GM23248 (cell line): Measurements from ENCODE around the gene INPP4A. TPM values are rescaled to one million over a fixed set of nuclear protein-coding genes. Genes with fewer than 3 reads are reported as not detected.

ENCODE experiments used
- DNase-seq: peaks from one replicate; pipeline ENCODE4 v3.0.0-alpha.2; 2015
- H2AFZ ChIP-seq: fragments of 200-600 bp; sonication (generic); 2 replicates; pipeline ENCODE4 v1.6.1; 2016; ENCODE audit warnings: antibody characterized with exemption
- H3F3A ChIP-seq: fragments of 200-600 bp; sonication (generic); 2 replicates; pipeline ENCODE4 v1.6.1; 2016; ENCODE audit warnings: mild to moderate bottlenecking, antibody characterized with exemption, mixed run types; ENCODE audit not compliant: insufficient read depth
- H3K27ac ChIP-seq: fragments of 200-600 bp; sonication (generic); 2 replicates; pipeline ENCODE4 v1.5.1; 2016; ENCODE audit warnings: mild to moderate bottlenecking
- H3K27me3 ChIP-seq: fragments of 200-600 bp; sonication (generic); replicated peaks from 2 replicates; pipeline ENCODE4 v1.6.1; 2016; ENCODE audit warnings: mild to moderate bottlenecking; ENCODE audit not compliant: insufficient read depth
- H3K36me3 ChIP-seq: fragments of 200-600 bp; sonication (generic); 2 replicates; pipeline ENCODE4 v1.6.1; 2016; ENCODE audit warnings: low read depth, mild to moderate bottlenecking
- H3K4me1 ChIP-seq: fragments of 200-600 bp; sonication (generic); 2 replicates; pipeline ENCODE4 v1.6.1; 2016; ENCODE audit warnings: mild to moderate bottlenecking; ENCODE audit not compliant: insufficient read depth
- H3K4me2 ChIP-seq: fragments of 200-600 bp; sonication (generic); one replicate; pipeline ENCODE4 v1.6.1; 2016; ENCODE audit warnings: mild to moderate bottlenecking; ENCODE audit not compliant: unreplicated experiment
- H3K4me3 ChIP-seq: fragments of 200-600 bp; sonication (generic); 2 replicates; pipeline ENCODE4 v1.5.1; 2016; ENCODE audit warnings: mild to moderate bottlenecking
- H3K79me2 ChIP-seq: fragments of 200-600 bp; sonication (generic); 2 replicates; pipeline ENCODE4 v1.6.1; 2016; ENCODE audit warnings: mild to moderate bottlenecking; ENCODE audit not compliant: insufficient read depth
- H3K9ac ChIP-seq: fragments of 200-600 bp; sonication (generic); 2 replicates; pipeline ENCODE4 v1.6.1; 2016; ENCODE audit warnings: mild to moderate bottlenecking
- H3K9me2 ChIP-seq: fragments of 200-600 bp; sonication (generic); 2 replicates; pipeline ENCODE4 v1.6.1; 2016; ENCODE audit warnings: mixed run types, mild to moderate bottlenecking, moderate library complexity; ENCODE audit not compliant: insufficient read depth
- H3K9me3 ChIP-seq: fragments of 200-600 bp; sonication (generic); one replicate; pipeline ENCODE4 v1.6.1; 2017; ENCODE audit warnings: low read depth
- H4K20me1 ChIP-seq: fragments of 200-600 bp; sonication (generic); 2 replicates; pipeline ENCODE4 v1.6.0; 2016; ENCODE audit not compliant: insufficient read depth
- EZH2 ChIP-seq: fragments of 200-600 bp; sonication (generic); IDR thresholded peaks from 2 replicates; pipeline ENCODE4 v1.6.1; 2018; ENCODE audit warnings: antibody characterized with exemption, mild to moderate bottlenecking; ENCODE audit not compliant: insufficient read depth, poor library complexity, severe bottlenecking
- EZH2phosphoT487 ChIP-seq: fragments of 200-600 bp; sonication (generic); IDR thresholded peaks from 2 replicates; pipeline ENCODE4 v1.6.1; 2018; ENCODE audit warnings: antibody characterized with exemption, moderate library complexity, mild to moderate bottlenecking, low read depth; ENCODE audit not compliant: insufficient read depth
- WGBS, 2 experiments: methylation state at CpG; one replicate each; pipeline ENCODE4 v1.1.6; 2015 to 2017; ENCODE audit warnings: low lambda C conversion rate in 2 of 2, low coverage in 1 of 2; ENCODE audit errors: missing lambda C conversion rate in 2 of 2; 5-methylcytosine and 5-hydroxymethylcytosine counted together
- in situ Hi-C: fragments of 300-500 bp; cut with MboI; formaldehyde crosslinking; loops from 2 replicates; pipeline ENCODE4 v1.15.0; 2020
- polyA plus RNA-seq: library from polyadenylated mRNA; unstranded; fragments of >200 nt; fragmentation: Nextera tagmentation; extraction: Ambion mirVana; gene quantifications from 2 replicates; pipeline ENCODE4 v1.2.1, GENCODE V29; 2016
- total RNA-seq: library from RNA; depleted of rRNA; stranded (reverse); fragments of >200 nt; shearing (Covaris generic); gene quantifications from 2 replicates; pipeline ENCODE4 v1.2.3, GENCODE V29; 2014

INPP4A gene
- total and polyA plus RNA-seq, 2 experiments from 2014 or later: 9.5 to 16.0 TPM

DNA sequence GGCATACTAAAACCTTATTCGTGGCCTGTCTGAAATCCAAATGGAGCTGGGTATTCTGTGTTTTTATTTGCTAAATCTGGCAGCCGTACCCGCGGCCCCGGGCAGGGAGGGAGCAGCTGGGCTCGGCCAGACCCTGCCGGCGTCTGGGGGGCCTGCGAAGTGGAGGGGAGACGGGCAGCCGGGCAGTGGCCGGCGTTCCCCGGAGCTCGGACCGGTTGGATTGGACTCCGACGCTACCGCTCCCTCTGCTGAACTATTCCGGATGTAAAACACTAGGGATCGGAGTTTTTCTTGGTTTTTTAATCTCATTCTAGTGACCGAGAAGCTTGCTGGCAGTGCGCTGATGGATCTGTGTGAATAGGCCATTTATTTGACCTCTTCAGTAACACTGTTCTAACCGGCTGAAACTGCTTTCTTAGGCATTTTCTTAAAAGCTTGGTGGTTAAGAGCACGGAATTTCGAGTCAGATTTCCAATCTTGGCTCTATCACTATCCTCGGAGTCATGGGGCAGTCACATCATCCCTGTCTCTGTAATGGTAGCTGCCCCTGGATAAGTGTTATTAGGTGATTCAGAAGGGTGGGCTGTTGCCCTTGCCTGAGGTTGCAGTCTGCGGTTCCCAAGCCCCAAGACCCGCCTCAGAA, 164.4 kb downstream of the INPP4A start:
- peaks cover 93% of the 10 kb centered on the region for H3K79me2 ChIP-seq

GRCh38 chr2:98614024-98614739, 169.5 kb downstream of the INPP4A start:
- Histone ChIP-seq H3K4me1 (peaks cover 16% of the 10 kb centered on the region), H3K9ac (no peak overlapping the region), H3K79me2 (peaks cover 44% of the 10 kb centered on the region), H3K27ac (no peak overlapping the region), H3K9me2 (no peaks in the 10 kb centered on the region), H3K4me3 (no peak overlapping the region), H4K20me1 (no peaks in the 10 kb centered on the region), H3K36me3 (peaks cover 44% of the 10 kb centered on the region), H3K27me3 (no peaks in the 10 kb centered on the region), H3K9me3 (no peaks in the 10 kb centered on the region), H3F3A (peaks cover 2% of the 10 kb centered on the region; the same call in 1 of the 2 replicates), H2AFZ (no peak overlapping the region), H3K4me2 (no peak overlapping the region)
- no peak for DNase-seq
- in situ Hi-C loops: no loop called here
- 91 to 92% methylated on average over 9 of the region's 9 CpGs for WGBS, 2 experiments
- TF ChIP-seq EZH2 (no peak), EZH2phosphoT487 (no peak)

More for the DNA sequence above, 164.4 kb downstream of the INPP4A start:
- in situ Hi-C loops: loop anchor here (10.0 kb wide), 1 partner anchor 194 kb away; no protein-coding TSS in a partner anchor
- H3K36me3 ChIP-seq: peaks cover 18% of the 10 kb centered on the region
- H2AFZ ChIP-seq: peak overlapping the region; percentile 97
- no peaks in the 10 kb centered on the region for H3K9me2 ChIP-seq
- H3K27ac ChIP-seq: peak overlapping the region; percentile 93
- H3K9ac ChIP-seq: peak overlapping the region; percentile 99
- no peaks in the 10 kb centered on the region for H3F3A ChIP-seq
- peaks cover 27% of the 10 kb centered on the region for H3K4me1 ChIP-seq
- peak overlapping the region; percentile 87 for H3K4me3 ChIP-seq
- H3K9me3 ChIP-seq: no peaks in the 10 kb centered on the region
- DNase-seq: peak; percentile 78
- H3K4me2 ChIP-seq: peak overlapping the region; percentile 99
- WGBS, 2 experiments: 1 to 2% methylated on average over 29 of the region's 29 CpGs
- no peaks in the 10 kb centered on the region for H4K20me1 ChIP-seq
- no peaks in the 10 kb centered on the region for H3K27me3 ChIP-seq
- TF ChIP-seq EZH2phosphoT487: no peak
- TF ChIP-seq EZH2: no peak

DNA sequence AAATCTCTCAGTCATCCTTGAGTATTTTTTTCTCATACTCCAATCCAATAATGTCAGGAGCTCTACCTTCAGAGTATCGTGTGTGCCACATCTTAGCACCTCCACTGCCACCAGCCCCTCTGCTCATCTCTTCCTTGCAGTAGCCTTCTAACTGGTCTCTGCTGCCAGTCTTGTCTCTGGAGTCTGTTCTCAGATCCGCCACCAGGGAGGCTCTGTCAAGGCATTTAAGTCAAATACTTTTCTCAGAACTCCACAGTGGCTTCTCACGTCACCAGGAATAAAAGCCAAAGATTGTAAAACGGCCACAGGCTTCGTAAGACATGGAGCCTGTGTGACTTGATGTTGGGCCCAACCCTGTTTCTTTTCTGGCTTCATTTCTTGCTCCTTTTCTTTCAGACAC, 170.8 kb downstream of the INPP4A start:
- peak; percentile 18 for DNase-seq
- Histone ChIP-seq H3K27ac (no peak overlapping the region), H3K27me3 (no peaks in the 10 kb centered on the region), H3K4me2 (no peak overlapping the region), H3K79me2 (peaks cover 31% of the 10 kb centered on the region), H3K9me3 (no peaks in the 10 kb centered on the region), H4K20me1 (no peaks in the 10 kb centered on the region), H3K36me3 (peaks cover 43% of the 10 kb centered on the region), H3K4me3 (no peak overlapping the region), H3F3A (peaks cover 9% of the 10 kb centered on the region), H3K9ac (no peak overlapping the region), H2AFZ (no peak overlapping the region), H3K4me1 (peaks cover 5% of the 10 kb centered on the region), H3K9me2 (no peaks in the 10 kb centered on the region)
- WGBS, 2 experiments: 76 to 77% methylated on average over 5 of the region's 5 CpGs
- in situ Hi-C loops: no loop called here
- no peak for TF ChIP-seq EZH2phosphoT487
- no peak for TF ChIP-seq EZH2

DNA sequence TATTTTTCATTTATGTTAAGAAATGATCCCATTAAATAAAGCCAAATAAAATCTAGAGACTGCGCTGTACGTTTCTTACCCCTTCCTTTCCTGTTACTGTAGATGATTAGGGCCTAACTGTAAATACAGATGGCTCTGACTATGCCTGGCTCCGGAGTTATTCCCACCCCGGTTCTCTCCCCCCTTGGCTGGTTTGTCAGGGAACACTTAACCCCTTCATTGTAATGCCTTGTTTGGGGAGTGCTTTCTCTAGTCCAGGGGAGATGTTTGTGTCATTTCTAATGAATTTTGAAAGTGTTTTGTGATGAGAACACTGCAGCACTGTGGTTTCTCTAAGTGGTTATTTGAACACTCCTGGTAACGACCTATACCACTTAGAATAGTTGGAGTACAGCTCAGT, 172.5 kb downstream of the INPP4A start:
- H3F3A ChIP-seq: peaks cover 9% of the 10 kb centered on the region
- TF ChIP-seq EZH2phosphoT487 (no peak), EZH2 (no peak)
- H3K4me1 ChIP-seq: no peaks in the 10 kb centered on the region
- peaks cover 14% of the 10 kb centered on the region for H3K79me2 ChIP-seq
- no peak overlapping the region for H3K4me2 ChIP-seq
- peaks cover 33% of the 10 kb centered on the region; the same call in 1 of the 2 replicates for H3K36me3 ChIP-seq
- no peaks in the 10 kb centered on the region for H4K20me1 ChIP-seq
- H3K27me3 ChIP-seq: no peaks in the 10 kb centered on the region
- no peak overlapping the region for H3K27ac ChIP-seq
- in situ Hi-C loops: no loop called here
- H2AFZ ChIP-seq: no peak overlapping the region
- H3K4me3 ChIP-seq: no peak overlapping the region
- DNase-seq: no peak
- no peaks in the 10 kb centered on the region for H3K9me2 ChIP-seq
- WGBS, 2 experiments: 38 to 39% methylated on average over 5 of the region's 5 CpGs
- H3K9me3 ChIP-seq: no peaks in the 10 kb centered on the region
- no peak overlapping the region for H3K9ac ChIP-seq
